HEK293 (cell line): ENCODE data around the gene DEAF1.

Experiments used
- CTCF ChIA-PET: fragments of 350-600 bp; formaldehyde crosslinking; extraction: SDS; loops from one replicate; lab custom pipeline; 2021; ENCODE audit warnings: antibody characterized with exemption; lab: Yijun Ruan, JAX
- POLR2A ChIA-PET: fragments of 300-600 bp; formaldehyde crosslinking; extraction: SDS; loops from one replicate; lab custom pipeline; 2020; ENCODE audit warnings: antibody characterized with exemption, inconsistent platforms; lab: Yijun Ruan, JAX
- H3K27ac ChIP-seq: fragments of 200-500 bp; sonication (Bioruptor generic); 2 replicates; pipeline ENCODE4 v1.5.1; 2014; ENCODE audit warnings: low read depth, low read length, control low read depth, inconsistent platforms; ENCODE audit errors: extremely low read depth
- H3K36me3 ChIP-seq, 2 experiments: fragments of 200-500 bp in 1 of 2; sonication (Bioruptor generic) in 1 of 2; 1 replicate in 1 of 2; 2 replicates in 1 of 2; pipeline ENCODE4 v1.5.1; 2014 to 2017; ENCODE audit warnings: inconsistent platforms in 2 of 2, low read length in 2 of 2; ENCODE audit not compliant: control insufficient read depth in 2 of 2, insufficient read depth in 1 of 2
- H3K4me1 ChIP-seq: fragments of 200-500 bp; sonication (Bioruptor generic); 2 replicates; pipeline ENCODE4 v1.5.1; 2014; ENCODE audit warnings: mild to moderate bottlenecking, low read length, inconsistent platforms; ENCODE audit not compliant: control insufficient read depth, insufficient read depth
- H3K4me3 ChIP-seq: 2 replicates; pipeline ENCODE4 v1.5.1; 2011; ENCODE audit warnings: low read depth, mild to moderate bottlenecking, control low read depth, low read length, moderate library complexity
- H3K9me3 ChIP-seq: fragments of 200-500 bp; sonication (Bioruptor generic); 2 replicates; pipeline ENCODE4 v1.5.1; 2014; ENCODE audit warnings: low read depth, low read length, inconsistent platforms; ENCODE audit not compliant: control insufficient read depth, insufficient read depth
- BCL11B ChIP-seq: fragments of 450-650 bp; formaldehyde crosslinking; IDR thresholded peaks from 2 replicates; pipeline ENCODE4 v1.5.1; 2016; ENCODE audit warnings: low read depth, missing biosample characterization, missing genetic modification characterization
- ZFP69B ChIP-seq: fragments of 450-650 bp; formaldehyde crosslinking; IDR thresholded peaks from 2 replicates; pipeline ENCODE4 v1.5.1; 2016; ENCODE audit warnings: missing biosample characterization, missing genetic modification characterization
- ZNF114 ChIP-seq: fragments of 450-650 bp; formaldehyde crosslinking; IDR thresholded peaks from 2 replicates; pipeline ENCODE4 v1.5.0; 2017; ENCODE audit warnings: missing biosample characterization, missing genetic modification characterization
- ZNF157 ChIP-seq: fragments of 450-650 bp; formaldehyde crosslinking; IDR thresholded peaks from 2 replicates; pipeline ENCODE4 v1.5.1; 2016; ENCODE audit warnings: missing biosample characterization, missing genetic modification characterization
- ZNF211 ChIP-seq: fragments of 450-650 bp; formaldehyde crosslinking; IDR thresholded peaks from 2 replicates; pipeline ENCODE4 v1.5.1; 2016; ENCODE audit warnings: low read depth, missing biosample characterization, missing genetic modification characterization
- ZNF221 ChIP-seq: fragments of 450-650 bp; formaldehyde crosslinking; IDR thresholded peaks from 2 replicates; pipeline ENCODE4 v1.5.1; 2017; ENCODE audit warnings: missing biosample characterization, missing genetic modification characterization, borderline replicate concordance
- ZNF23 ChIP-seq: fragments of 450-650 bp; formaldehyde crosslinking; IDR thresholded peaks from 2 replicates; pipeline ENCODE4 v1.5.1; 2016; ENCODE audit warnings: missing biosample characterization, missing genetic modification characterization, borderline replicate concordance
- ZNF248 ChIP-seq: fragments of 450-650 bp; formaldehyde crosslinking; IDR thresholded peaks from 2 replicates; pipeline ENCODE4 v1.5.1; 2017; ENCODE audit warnings: missing biosample characterization, missing genetic modification characterization
- ZNF529 ChIP-seq: fragments of 450-650 bp; formaldehyde crosslinking; IDR thresholded peaks from 2 replicates; pipeline ENCODE4 v1.5.1; 2017; ENCODE audit warnings: missing genetic modification characterization, missing biosample characterization; ENCODE audit not compliant: insufficient replicate concordance
- ZNF596 ChIP-seq: fragments of 450-650 bp; IDR thresholded peaks from 2 replicates; pipeline ENCODE4 v1.5.0; 2018; ENCODE audit warnings: missing biosample characterization, mild to moderate bottlenecking, missing genetic modification characterization, moderate library complexity
- ZSCAN23 ChIP-seq: fragments of 450-650 bp; formaldehyde crosslinking; IDR thresholded peaks from 2 replicates; pipeline ENCODE4 v1.5.1; 2016; ENCODE audit warnings: missing biosample characterization, missing genetic modification characterization
- TF ChIP-seq, protein P1 (sequence below): fragments of 450-650 bp; formaldehyde crosslinking; IDR thresholded peaks from 2 replicates; pipeline ENCODE4 v1.5.1; 2016; ENCODE audit warnings: missing biosample characterization, missing genetic modification characterization
- TF ChIP-seq, protein P2 (sequence below): fragments of 450-650 bp; formaldehyde crosslinking; IDR thresholded peaks from 2 replicates; pipeline ENCODE4 v1.5.1; 2016; ENCODE audit warnings: missing biosample characterization, missing genetic modification characterization
- TF ChIP-seq, protein P3 (sequence below): fragments of 450-650 bp; IDR thresholded peaks from 2 replicates; pipeline ENCODE4 v1.5.1; 2018; ENCODE audit warnings: missing biosample characterization, mild to moderate bottlenecking, missing genetic modification characterization
- TF ChIP-seq, protein P4 (sequence below): fragments of 450-650 bp; formaldehyde crosslinking; IDR thresholded peaks from 2 replicates; pipeline ENCODE4 v1.5.1; 2016; ENCODE audit warnings: missing biosample characterization, missing genetic modification characterization, low read depth

The DEAF1 gene

DNA sequence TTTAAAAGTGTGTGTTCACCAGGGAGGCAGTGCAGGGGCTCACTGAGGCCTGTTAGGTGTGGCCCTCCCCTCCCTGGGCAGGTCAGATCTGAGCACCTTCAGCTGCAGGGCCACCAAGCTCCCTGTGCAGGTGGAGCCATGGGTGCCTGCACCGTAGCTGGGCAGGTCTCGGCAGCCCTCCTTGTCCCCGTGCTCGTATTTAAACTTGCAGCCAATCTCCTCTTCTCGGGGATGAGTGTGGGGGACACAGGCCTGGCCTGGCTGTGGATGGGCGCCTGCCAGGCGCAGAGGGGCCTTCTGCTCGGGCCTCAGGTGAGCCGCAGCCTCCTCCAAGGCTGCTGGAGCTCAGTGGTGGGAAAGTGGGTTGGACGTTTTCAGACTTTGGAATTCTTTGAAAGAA is 99.6 kb downstream of the DEAF1 start:
- Histone ChIP-seq H3K9me3 (no peaks in the 10 kb centered on the region), H3K4me1 (no peaks in the 10 kb centered on the region), H3K36me3 (peaks cover 13 to 95% of the 10 kb centered on the region in 2 experiments; a peak in 2 of 3 replicates), H3K27ac (no peak overlapping the region), H3K4me3 (no peak overlapping the region)
- ChIA-PET POLR2A (interaction anchor here (0.6 kb wide), 1 partner anchor 211 kb away, joined by 4 read pairs; no protein-coding TSS in a partner anchor), CTCF (interaction anchor here (1.3 kb wide), 1 partner anchor 41 kb away, joined by 4 read pairs; no protein-coding TSS in a partner anchor)
- no peak for TF ChIP-seq BCL11B (tag by site-specific recombination)
- TF ChIP-seq ZSCAN23 (tag by site-specific recombination), result no peak
- no peak for TF ChIP-seq ZFP69B
- TF ChIP-seq, protein P1, sequence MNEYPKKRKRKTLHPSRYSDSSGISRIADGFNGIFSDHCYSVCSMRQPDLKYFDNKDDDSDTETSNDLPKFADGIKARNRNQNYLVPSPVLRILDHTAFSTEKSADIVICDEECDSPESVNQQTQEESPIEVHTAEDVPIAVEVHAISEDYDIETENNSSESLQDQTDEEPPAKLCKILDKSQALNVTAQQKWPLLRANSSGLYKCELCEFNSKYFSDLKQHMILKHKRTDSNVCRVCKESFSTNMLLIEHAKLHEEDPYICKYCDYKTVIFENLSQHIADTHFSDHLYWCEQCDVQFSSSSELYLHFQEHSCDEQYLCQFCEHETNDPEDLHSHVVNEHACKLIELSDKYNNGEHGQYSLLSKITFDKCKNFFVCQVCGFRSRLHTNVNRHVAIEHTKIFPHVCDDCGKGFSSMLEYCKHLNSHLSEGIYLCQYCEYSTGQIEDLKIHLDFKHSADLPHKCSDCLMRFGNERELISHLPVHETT (tag by site-specific recombination), result no peak
- no peak for TF ChIP-seq ZNF211 (tag by site-specific recombination)
- no peak for TF ChIP-seq ZNF221 (tag by site-specific recombination)
- no peak for TF ChIP-seq ZNF248 (tag by site-specific recombination)
- TF ChIP-seq ZNF529 (tag by site-specific recombination), result no peak
- TF ChIP-seq ZNF596 (tag by site-specific recombination), result no peak
- TF ChIP-seq, protein P2, sequence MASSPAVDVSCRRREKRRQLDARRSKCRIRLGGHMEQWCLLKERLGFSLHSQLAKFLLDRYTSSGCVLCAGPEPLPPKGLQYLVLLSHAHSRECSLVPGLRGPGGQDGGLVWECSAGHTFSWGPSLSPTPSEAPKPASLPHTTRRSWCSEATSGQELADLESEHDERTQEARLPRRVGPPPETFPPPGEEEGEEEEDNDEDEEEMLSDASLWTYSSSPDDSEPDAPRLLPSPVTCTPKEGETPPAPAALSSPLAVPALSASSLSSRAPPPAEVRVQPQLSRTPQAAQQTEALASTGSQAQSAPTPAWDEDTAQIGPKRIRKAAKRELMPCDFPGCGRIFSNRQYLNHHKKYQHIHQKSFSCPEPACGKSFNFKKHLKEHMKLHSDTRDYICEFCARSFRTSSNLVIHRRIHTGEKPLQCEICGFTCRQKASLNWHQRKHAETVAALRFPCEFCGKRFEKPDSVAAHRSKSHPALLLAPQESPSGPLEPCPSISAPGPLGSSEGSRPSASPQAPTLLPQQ, result no peak
- TF ChIP-seq ZNF23, result no peak
- TF ChIP-seq, protein P3, sequence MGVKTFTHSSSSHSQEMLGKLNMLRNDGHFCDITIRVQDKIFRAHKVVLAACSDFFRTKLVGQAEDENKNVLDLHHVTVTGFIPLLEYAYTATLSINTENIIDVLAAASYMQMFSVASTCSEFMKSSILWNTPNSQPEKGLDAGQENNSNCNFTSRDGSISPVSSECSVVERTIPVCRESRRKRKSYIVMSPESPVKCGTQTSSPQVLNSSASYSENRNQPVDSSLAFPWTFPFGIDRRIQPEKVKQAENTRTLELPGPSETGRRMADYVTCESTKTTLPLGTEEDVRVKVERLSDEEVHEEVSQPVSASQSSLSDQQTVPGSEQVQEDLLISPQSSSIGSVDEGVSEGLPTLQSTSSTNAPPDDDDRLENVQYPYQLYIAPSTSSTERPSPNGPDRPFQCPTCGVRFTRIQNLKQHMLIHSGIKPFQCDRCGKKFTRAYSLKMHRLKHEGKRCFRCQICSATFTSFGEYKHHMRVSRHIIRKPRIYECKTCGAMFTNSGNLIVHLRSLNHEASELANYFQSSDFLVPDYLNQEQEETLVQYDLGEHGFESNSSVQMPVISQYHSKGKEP (tag by site-specific recombination), result no peak
- TF ChIP-seq ZNF157 (tag by site-specific recombination), result no peak
- TF ChIP-seq, protein P4, sequence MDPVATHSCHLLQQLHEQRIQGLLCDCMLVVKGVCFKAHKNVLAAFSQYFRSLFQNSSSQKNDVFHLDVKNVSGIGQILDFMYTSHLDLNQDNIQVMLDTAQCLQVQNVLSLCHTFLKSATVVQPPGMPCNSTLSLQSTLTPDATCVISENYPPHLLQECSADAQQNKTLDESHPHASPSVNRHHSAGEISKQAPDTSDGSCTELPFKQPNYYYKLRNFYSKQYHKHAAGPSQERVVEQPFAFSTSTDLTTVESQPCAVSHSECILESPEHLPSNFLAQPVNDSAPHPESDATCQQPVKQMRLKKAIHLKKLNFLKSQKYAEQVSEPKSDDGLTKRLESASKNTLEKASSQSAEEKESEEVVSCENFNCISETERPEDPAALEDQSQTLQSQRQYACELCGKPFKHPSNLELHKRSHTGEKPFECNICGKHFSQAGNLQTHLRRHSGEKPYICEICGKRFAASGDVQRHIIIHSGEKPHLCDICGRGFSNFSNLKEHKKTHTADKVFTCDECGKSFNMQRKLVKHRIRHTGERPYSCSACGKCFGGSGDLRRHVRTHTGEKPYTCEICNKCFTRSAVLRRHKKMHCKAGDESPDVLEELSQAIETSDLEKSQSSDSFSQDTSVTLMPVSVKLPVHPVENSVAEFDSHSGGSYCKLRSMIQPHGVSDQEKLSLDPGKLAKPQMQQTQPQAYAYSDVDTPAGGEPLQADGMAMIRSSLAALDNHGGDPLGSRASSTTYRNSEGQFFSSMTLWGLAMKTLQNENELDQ (tag by site-specific recombination), result no peak
- no peak for TF ChIP-seq ZNF114 (tag by site-specific recombination)
